SK-N-SH (cell line): ENCODE measurements around the gene ARHGEF19. TPM values are rescaled to one million over a fixed set of nuclear protein-coding genes. Genes with fewer than 3 reads are reported as not detected.

ENCODE experiments used
- CTCF ChIA-PET: fragments of 300-600, 350-600 bp; formaldehyde crosslinking; extraction: SDS; loops from one replicate; lab custom pipeline; 2021; lab: Yijun Ruan, JAX
- POLR2A ChIA-PET: fragments of 350-600 bp; sonication (Branson Sonifier 250); formaldehyde crosslinking; extraction: SDS; loops from one replicate; lab custom pipeline; 2020; ENCODE audit warnings: antibody characterized with exemption, inconsistent platforms; lab: Yijun Ruan, JAX
- DNase-seq: peaks from one replicate; pipeline ENCODE4 v3.0.0; 2012
- H2AFZ ChIP-seq: fragments of 200-600 bp; sonication (generic); 2 replicates; pipeline ENCODE4 v1.8.1; 2016; ENCODE audit warnings: antibody characterized with exemption, mild to moderate bottlenecking, low read depth
- H3F3A ChIP-seq: fragments of 200-600 bp; sonication (generic); replicated peaks from 2 replicates; pipeline ENCODE3; 2016; ENCODE audit warnings: antibody characterized with exemption, mild to moderate bottlenecking; ENCODE audit not compliant: insufficient read depth
- H3K27ac ChIP-seq, 2 experiments: fragments of 200-500 bp in 1 of 2; fragments of 200-600 bp in 1 of 2; sonication (Bioruptor generic) in 1 of 2; sonication (generic), shearing (Covaris generic) in 1 of 2; 2 replicates each; pipeline versions ENCODE4 v1.5.1 to v1.6.1; 2014 to 2016; ENCODE audit warnings: low read depth in 2 of 2, inconsistent platforms in 1 of 2, low read length in 1 of 2, mild to moderate bottlenecking in 1 of 2, mixed read lengths in 1 of 2
- H3K27me3 ChIP-seq: fragments of 200-600 bp; sonication (generic), shearing (Covaris generic); 2 replicates; pipeline ENCODE4 v1.6.1; 2016; ENCODE audit warnings: mixed run types; ENCODE audit not compliant: insufficient read depth
- H3K36me3 ChIP-seq, 2 experiments: fragments of 200-500 bp in 1 of 2; fragments of 200-600 bp in 1 of 2; sonication (Bioruptor generic) in 1 of 2; sonication (generic) in 1 of 2; replicated peaks in 1 of 2; 2 replicates each; pipeline versions ENCODE3 to v1.5.1; 2014 to 2016; ENCODE audit warnings: low read length in 1 of 2, mild to moderate bottlenecking in 1 of 2; ENCODE audit not compliant: insufficient read depth in 2 of 2, control insufficient read depth in 1 of 2
- H3K4me1 ChIP-seq, 2 experiments: fragments of 200-500 bp in 1 of 2; fragments of 200-600 bp in 1 of 2; sonication (Bioruptor generic) in 1 of 2; sonication (generic), shearing (Covaris generic) in 1 of 2; 2 replicates each; pipeline versions ENCODE4 v1.5.1 to v1.6.1; 2014 to 2016; ENCODE audit warnings: low read depth in 1 of 2, low read length in 1 of 2, mixed run types in 1 of 2; ENCODE audit not compliant: insufficient read depth in 2 of 2, control insufficient read depth in 1 of 2
- H3K4me2 ChIP-seq: fragments of 200-600 bp; sonication (generic), shearing (Covaris generic); 2 replicates; pipeline ENCODE4 v1.6.1; 2017; ENCODE audit warnings: mixed run types
- H3K4me3 ChIP-seq, 2 experiments: fragments of 200-500 bp in 1 of 2; fragments of 200-600 bp in 1 of 2; sonication (Bioruptor generic) in 1 of 2; sonication (generic), shearing (Covaris generic) in 1 of 2; 2 replicates each; pipeline versions ENCODE4 v1.5.1 to v1.8.1; 2014 to 2016; ENCODE audit warnings: low read depth in 2 of 2, inconsistent platforms in 1 of 2, low read length in 1 of 2, mild to moderate bottlenecking in 1 of 2, mixed read lengths in 1 of 2, moderate library complexity in 1 of 2
- H3K79me2 ChIP-seq: fragments of 200-600 bp; sonication (generic); 2 replicates; pipeline ENCODE4 v1.8.1; 2017; ENCODE audit warnings: mild to moderate bottlenecking; ENCODE audit not compliant: insufficient read depth
- H3K9ac ChIP-seq: fragments of 200-600 bp; sonication (generic); 2 replicates; pipeline ENCODE4 v1.6.1; 2017; ENCODE audit warnings: mixed run types
- H3K9me2 ChIP-seq: fragments of 200-600 bp; sonication (generic); 2 replicates; pipeline ENCODE4 v1.6.1; 2017; ENCODE audit warnings: mixed run types
- H3K9me3 ChIP-seq: fragments of 200-600 bp; sonication (generic); 2 replicates; pipeline ENCODE4 v1.6.1; 2017; ENCODE audit warnings: mixed run types, mild to moderate bottlenecking, moderate library complexity
- H4K20me1 ChIP-seq: fragments of 200-600 bp; sonication (generic); 2 replicates; pipeline ENCODE4 v1.6.1; 2017; ENCODE audit warnings: mild to moderate bottlenecking, mixed run types; ENCODE audit not compliant: insufficient read depth
- ELF1 ChIP-seq: IDR thresholded peaks from 2 replicates; pipeline ENCODE4 v1.4.0; 2012
- FOSL2 ChIP-seq: IDR thresholded peaks from 2 replicates; pipeline ENCODE4 v1.4.0; 2012; ENCODE audit warnings: low read depth, mild to moderate bottlenecking, moderate library complexity, borderline replicate concordance
- FOXJ3 ChIP-seq: sonication (generic); formaldehyde crosslinking; IDR thresholded peaks from 2 replicates; pipeline ENCODE4 v1.5.1; 2020; ENCODE audit warnings: mild to moderate bottlenecking, missing genetic modification reagents
- FOXM1 ChIP-seq: IDR thresholded peaks from 2 replicates; pipeline ENCODE4 v1.4.0; 2012; ENCODE audit warnings: low read depth, mild to moderate bottlenecking
- GABPA ChIP-seq: IDR thresholded peaks from 2 replicates; pipeline ENCODE4 v1.4.0; 2012; ENCODE audit warnings: low read depth, mild to moderate bottlenecking
- JUND ChIP-seq: IDR thresholded peaks from 2 replicates; pipeline ENCODE4 v1.4.0; 2012
- MAX ChIP-seq: IDR thresholded peaks from 2 replicates; pipeline ENCODE4 v1.4.0; 2012; ENCODE audit warnings: low read depth
- MXI1 ChIP-seq: IDR thresholded peaks from 2 replicates; pipeline ENCODE4 v1.6.1; 2012; ENCODE audit warnings: mild to moderate bottlenecking, low read depth, low read length, improper control_type of control experiment
- NFIC ChIP-seq: IDR thresholded peaks from 2 replicates; pipeline ENCODE4 v1.4.0; 2012; ENCODE audit warnings: borderline replicate concordance
- NRF1 ChIP-seq: IDR thresholded peaks from 2 replicates; pipeline ENCODE4 v1.6.1; 2012; ENCODE audit warnings: low read depth, mild to moderate bottlenecking, low read length
- RAD21 ChIP-seq: IDR thresholded peaks from 2 replicates; pipeline ENCODE4 v1.6.1; 2012; ENCODE audit warnings: mild to moderate bottlenecking, low read length
- RFX5 ChIP-seq: IDR thresholded peaks from 2 replicates; pipeline ENCODE4 v1.6.1; 2012; ENCODE audit warnings: mild to moderate bottlenecking, improper control_type of control experiment, low read length
- SMC3 ChIP-seq: IDR thresholded peaks from 2 replicates; pipeline ENCODE4 v1.6.1; 2012; ENCODE audit warnings: low read depth, low read length, improper control_type of control experiment
- TCF12 ChIP-seq: IDR thresholded peaks from 2 replicates; pipeline ENCODE4 v1.4.0; 2012
- TEAD4 ChIP-seq: IDR thresholded peaks from 2 replicates; pipeline ENCODE4 v1.4.0; 2012; ENCODE audit warnings: mild to moderate bottlenecking, borderline replicate concordance; ENCODE audit not compliant: insufficient read depth
- YY1 ChIP-seq: IDR thresholded peaks from 2 replicates; pipeline ENCODE4 v1.4.0; 2012; ENCODE audit warnings: low read depth, mild to moderate bottlenecking
- ZBTB33 ChIP-seq: IDR thresholded peaks from 2 replicates; pipeline ENCODE4 v1.4.0; 2012; ENCODE audit warnings: low read depth, borderline replicate concordance
- WGBS: methylation state at CpG from one replicate; pipeline ENCODE4 v1.1.6; 2017; ENCODE audit warnings: low lambda C conversion rate; 5-methylcytosine and 5-hydroxymethylcytosine counted together
- polyA plus RNA-seq, 3 experiments: library from polyadenylated mRNA; depleted of rRNA; stranded (reverse); fragments of >200 nt; gene quantifications; 2 replicates each; pipeline ENCODE4 v1.2.3, GENCODE V29; 2012
- TF ChIP-seq, protein P1 (sequence below): IDR thresholded peaks from 2 replicates; pipeline ENCODE4 v1.6.1; 2012; ENCODE audit warnings: mild to moderate bottlenecking, low read depth, low read length, moderate library complexity
- TF ChIP-seq, protein P2 (sequence below): IDR thresholded peaks from 2 replicates; pipeline ENCODE4 v1.4.0; 2012; ENCODE audit warnings: low read depth, borderline replicate concordance

The ARHGEF19 gene
- polyA plus RNA-seq, 1 of the 3 experiments (the other 2 are of a cell fraction) = 11.5 TPM

GRCh38 chr1:16242556-16243214 lies 30.2 kb upstream of the ARHGEF19 start:
- ChIA-PET CTCF (interaction anchor here (0.9 to 5.8 kb wide), 12 partner anchors 10 to 163 kb away, joined by 3 to 94 read pairs (median 8); partner anchors contain the start of genes EPHA2 and FBXO42), POLR2A (interaction anchor here (1.0 kb wide), 1 partner anchor 25 kb away, joined by 4 read pairs; no protein-coding TSS in a partner anchor)
- no peak overlapping the region for H3K27ac ChIP-seq

More at GRCh38 chr1:16242556-16243214, 30.2 kb upstream of the ARHGEF19 start:
- no peak overlapping the region for H3K9ac ChIP-seq
- no peaks in the 10 kb centered on the region for H3K79me2 ChIP-seq
- H3K9me2 ChIP-seq = no peaks in the 10 kb centered on the region
- H3K9me3 ChIP-seq = no peaks in the 10 kb centered on the region
- H3K4me3 ChIP-seq = no peak overlapping the region
- H3K36me3 ChIP-seq = peaks cover 7 to 9% of the 10 kb centered on the region in 2 experiments
- H2AFZ ChIP-seq = no peak overlapping the region
- DNase-seq = no peak
- peaks cover 9% of the 10 kb centered on the region for H3F3A ChIP-seq
- no peaks in the 10 kb centered on the region for H3K27me3 ChIP-seq
- H3K4me1 ChIP-seq = peaks cover 1 to 26% of the 10 kb centered on the region in 2 experiments
- WGBS = 90% methylated on average over 7 of the region's 17 CpGs
- no peaks in the 10 kb centered on the region for H4K20me1 ChIP-seq
- H3K4me2 ChIP-seq = no peak overlapping the region
- no peak for TF ChIP-seq MAX
- TF ChIP-seq FOSL2 = no peak
- no peak for TF ChIP-seq ZBTB33
- TF ChIP-seq, protein P1, sequence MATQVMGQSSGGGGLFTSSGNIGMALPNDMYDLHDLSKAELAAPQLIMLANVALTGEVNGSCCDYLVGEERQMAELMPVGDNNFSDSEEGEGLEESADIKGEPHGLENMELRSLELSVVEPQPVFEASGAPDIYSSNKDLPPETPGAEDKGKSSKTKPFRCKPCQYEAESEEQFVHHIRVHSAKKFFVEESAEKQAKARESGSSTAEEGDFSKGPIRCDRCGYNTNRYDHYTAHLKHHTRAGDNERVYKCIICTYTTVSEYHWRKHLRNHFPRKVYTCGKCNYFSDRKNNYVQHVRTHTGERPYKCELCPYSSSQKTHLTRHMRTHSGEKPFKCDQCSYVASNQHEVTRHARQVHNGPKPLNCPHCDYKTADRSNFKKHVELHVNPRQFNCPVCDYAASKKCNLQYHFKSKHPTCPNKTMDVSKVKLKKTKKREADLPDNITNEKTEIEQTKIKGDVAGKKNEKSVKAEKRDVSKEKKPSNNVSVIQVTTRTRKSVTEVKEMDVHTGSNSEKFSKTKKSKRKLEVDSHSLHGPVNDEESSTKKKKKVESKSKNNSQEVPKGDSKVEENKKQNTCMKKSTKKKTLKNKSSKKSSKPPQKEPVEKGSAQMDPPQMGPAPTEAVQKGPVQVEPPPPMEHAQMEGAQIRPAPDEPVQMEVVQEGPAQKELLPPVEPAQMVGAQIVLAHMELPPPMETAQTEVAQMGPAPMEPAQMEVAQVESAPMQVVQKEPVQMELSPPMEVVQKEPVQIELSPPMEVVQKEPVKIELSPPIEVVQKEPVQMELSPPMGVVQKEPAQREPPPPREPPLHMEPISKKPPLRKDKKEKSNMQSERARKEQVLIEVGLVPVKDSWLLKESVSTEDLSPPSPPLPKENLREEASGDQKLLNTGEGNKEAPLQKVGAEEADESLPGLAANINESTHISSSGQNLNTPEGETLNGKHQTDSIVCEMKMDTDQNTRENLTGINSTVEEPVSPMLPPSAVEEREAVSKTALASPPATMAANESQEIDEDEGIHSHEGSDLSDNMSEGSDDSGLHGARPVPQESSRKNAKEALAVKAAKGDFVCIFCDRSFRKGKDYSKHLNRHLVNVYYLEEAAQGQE = no peak
- TF ChIP-seq RFX5 = no peak
- TF ChIP-seq RAD21 = no peak
- TF ChIP-seq, protein P2, sequence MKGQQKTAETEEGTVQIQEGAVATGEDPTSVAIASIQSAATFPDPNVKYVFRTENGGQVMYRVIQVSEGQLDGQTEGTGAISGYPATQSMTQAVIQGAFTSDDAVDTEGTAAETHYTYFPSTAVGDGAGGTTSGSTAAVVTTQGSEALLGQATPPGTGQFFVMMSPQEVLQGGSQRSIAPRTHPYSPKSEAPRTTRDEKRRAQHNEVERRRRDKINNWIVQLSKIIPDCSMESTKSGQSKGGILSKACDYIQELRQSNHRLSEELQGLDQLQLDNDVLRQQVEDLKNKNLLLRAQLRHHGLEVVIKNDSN = no peak
- TF ChIP-seq JUND = no peak
- TF ChIP-seq YY1 = no peak
- no peak for TF ChIP-seq FOXJ3 (CRISPR knock-in tag)
- no peak for TF ChIP-seq GABPA
- no peak for TF ChIP-seq TCF12
- no peak for TF ChIP-seq FOXM1
- no peak for TF ChIP-seq ELF1
- no peak for TF ChIP-seq MXI1
- TF ChIP-seq SMC3 = no peak
- TF ChIP-seq TEAD4 = no peak
- TF ChIP-seq NFIC = no peak
- TF ChIP-seq NRF1 = no peak
- TF ChIP-seq, all 33 proteins: peak for 0
